Measurements from ENCODE around the gene ANK2. TPM values are rescaled to one million over a fixed set of nuclear protein-coding genes. Genes with fewer than 3 reads are reported as not detected.

The ANK2 gene
- polyA plus RNA-seq, 10 donors: 167 to 356 (median 248) TPM

GRCh38 chr4:113288257-113288656 is 238.8 kb downstream of the ANK2 start:
- no peak for DNase-seq

DNA sequence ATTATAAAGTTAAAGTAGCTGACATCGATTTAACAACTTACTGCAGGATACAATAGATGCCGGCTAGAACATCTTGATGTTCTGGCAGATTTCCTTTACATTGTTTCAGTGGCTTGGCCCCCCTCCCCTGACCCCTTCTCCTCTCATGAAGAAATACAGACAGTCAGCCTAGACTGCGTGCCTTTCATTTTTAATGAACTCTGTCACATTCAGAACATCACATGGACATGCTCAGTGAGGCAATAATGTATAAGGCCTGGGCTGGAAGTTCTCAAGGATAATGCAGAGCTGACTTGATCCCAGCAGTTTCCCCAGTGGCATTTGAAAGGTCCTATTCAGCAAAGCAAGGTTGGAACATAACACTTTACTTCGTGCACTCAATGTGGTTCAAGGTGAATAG is 239.2 kb downstream of the ANK2 start:
- DNase-seq: peak in 1 of 3 donors; percentile 37

DNA sequence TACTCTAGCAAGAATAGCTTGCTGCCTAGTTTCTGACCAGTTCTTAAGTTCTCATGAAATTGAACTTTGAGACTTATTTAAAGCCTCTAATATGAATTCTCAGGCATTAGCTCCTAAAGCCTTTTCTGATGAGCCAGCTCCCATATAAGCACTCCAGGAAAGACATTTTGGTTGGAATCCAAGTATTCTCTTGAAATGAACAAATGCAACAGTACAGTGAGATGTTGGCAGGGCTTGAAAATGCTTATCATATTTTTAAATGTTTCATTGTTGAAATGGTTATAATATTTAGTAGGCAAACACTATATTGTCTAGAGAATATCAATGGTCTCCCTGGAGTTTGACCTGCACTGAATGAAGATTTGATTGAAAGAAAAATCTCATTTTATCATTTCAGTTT is 240.3 kb downstream of the ANK2 start:
- DNase-seq: peak in 1 of 3 donors; percentile 59

GRCh38 chr4:113290666-113291065 is 241.2 kb downstream of the ANK2 start:
- DNase-seq: no peak

DNA sequence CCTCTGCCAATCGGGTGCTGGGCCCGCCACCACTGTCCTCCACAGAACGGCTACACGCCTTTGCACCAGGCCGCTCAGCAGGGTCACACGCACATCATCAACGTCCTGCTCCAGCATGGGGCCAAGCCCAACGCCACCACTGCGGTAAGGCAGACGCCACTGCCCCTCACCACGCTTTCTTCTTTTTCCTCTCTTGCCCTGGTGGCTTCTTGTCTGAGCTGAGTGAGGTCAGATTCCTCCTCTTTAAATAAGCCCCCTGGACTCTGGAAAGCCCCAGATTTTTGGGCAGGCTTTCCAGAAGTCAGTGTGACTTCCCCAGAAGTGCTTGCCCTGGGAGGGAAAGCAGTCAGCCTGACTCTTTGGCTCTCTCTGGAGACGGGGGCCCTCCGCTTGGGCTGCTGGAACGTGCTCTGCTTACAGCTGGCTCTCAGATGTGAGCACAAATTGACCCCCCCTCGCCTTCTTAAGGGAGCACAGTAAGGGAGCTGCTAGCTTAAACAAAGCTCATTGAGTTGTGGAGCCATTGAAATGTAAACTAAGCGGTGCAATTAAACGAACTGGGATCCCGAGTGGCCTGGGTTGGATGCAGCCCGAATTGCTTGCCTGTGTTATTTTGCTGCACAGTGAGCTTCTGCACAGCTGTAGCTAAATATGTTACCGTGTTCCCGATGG is 243.1 kb downstream of the ANK2 start:
- peak in 2 of 3 donors; percentile 77 to 93 for DNase-seq

DNA sequence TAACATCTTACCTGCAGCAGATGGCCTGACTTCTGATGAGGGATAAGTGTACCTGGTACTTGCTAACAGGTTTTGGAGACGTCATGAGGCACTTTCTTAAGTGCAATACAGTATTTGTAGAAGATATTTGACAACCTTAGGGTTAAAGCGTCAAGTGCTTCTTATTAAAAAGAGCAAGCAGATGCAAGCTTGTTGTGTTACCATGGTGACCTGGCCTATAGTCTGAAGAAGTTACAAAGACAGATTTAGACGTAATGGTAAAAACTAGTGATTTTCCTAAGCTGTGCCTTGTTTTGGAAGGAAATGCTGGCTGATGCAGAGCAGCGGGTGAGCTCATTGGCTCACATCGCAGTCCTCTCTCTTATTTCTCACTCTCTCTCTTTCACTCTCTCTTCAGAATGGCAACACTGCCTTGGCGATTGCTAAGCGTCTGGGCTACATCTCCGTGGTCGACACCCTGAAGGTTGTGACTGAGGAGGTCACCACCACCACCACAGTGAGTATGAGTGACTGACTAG is 243.6 kb downstream of the ANK2 start:
- peak; percentile 82 to 96 (median 92) for DNase-seq

GRCh38 chr4:113293674-113294073 is 244.2 kb downstream of the ANK2 start:
- peak in 1 of 3 donors; percentile 75 for DNase-seq

DNA sequence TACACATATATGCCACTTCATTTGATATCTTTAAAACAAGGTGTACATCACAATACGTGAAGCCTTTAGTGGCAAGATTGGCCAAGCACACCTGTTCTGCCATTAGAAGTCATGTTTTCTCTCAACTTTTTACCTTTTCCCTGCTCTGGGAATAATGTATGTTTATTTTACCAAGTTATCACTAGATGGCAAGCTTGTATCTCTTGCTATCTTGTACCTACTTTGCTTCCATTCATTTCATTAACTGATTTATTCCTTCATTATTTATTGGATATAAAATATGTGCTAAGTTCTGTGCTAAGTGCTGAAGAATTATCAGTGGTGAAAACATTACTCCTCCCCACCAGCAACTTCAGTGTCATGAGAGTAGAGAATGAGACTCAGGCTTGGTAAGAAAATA is 245.5 kb downstream of the ANK2 start:
- peak in 1 of 3 donors; percentile 45 for DNase-seq

GRCh38 chr4:113300471-113300928 is 251.0 kb downstream of the ANK2 start:
- peak; percentile 83 to 91 (median 83) for DNase-seq

DNA sequence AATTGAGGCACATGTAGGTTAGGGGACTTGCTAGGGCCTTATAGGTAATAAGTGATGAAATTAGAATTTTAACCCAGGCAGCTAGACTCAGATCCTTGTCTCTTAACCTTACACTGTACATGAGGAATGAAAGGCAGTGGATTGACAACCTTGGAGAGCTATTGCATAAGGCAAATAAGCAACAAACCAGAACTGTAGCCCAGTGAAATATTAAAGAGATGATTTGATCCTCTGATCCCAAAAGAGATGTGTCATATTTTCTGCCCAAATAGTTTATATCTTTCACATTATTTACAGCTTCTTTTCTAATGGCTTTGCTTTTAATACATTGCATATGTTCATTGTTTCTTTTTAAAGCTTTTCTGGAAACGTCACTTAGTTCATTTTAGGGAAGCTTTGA is 252.6 kb downstream of the ANK2 start:
- DNase-seq: peak in 2 of 3 donors; percentile 46 to 67

DNA sequence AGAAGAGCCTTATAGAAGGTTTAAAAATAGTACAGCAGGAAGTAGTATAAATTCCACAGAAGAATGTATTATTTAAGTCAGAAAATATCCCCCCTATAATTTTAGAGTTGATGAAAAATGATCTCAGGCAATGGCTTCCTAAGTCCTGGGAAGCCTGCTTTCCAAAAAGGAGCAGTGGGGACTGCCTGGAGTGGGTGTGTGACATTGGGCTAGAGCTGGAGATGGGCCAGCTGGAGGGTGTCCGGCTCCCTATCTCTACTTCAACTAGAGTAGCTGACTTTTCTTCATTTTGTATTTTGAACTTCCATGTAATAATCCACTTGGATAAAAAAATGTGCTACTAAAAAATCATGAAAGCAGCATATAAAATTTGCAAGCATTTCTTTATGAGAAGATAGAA is 253.9 kb downstream of the ANK2 start:
- peak in 1 of 3 donors; percentile 32 for DNase-seq

- no peak for DNase-seq
Measured at GRCh38 chr4:113311047-113311446, 261.6 kb downstream of the ANK2 start.

- no peak for DNase-seq
Measured at GRCh38 chr4:113312529-113312928, 263.1 kb downstream of the ANK2 start.

DNA sequence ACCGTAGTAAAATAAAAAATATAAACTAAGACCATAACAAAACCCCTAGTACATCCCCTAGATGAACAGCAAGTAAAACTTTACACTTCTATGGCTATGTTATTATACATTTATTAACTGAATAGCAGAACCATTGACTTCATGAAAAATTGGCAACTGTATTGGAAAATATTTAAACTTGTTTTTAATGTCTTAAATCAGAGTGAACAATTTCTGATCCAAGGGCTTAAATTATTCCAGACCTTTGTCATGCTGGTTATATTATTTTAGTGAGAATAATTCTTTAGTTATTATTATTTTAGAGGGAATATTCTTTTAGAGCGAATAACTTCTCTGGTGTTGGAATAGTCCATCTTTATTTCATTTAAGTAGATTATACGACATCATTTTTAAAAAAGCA is 265.0 kb downstream of the ANK2 start:
- DNase-seq: peak in 1 of 3 donors; percentile 43

DNA sequence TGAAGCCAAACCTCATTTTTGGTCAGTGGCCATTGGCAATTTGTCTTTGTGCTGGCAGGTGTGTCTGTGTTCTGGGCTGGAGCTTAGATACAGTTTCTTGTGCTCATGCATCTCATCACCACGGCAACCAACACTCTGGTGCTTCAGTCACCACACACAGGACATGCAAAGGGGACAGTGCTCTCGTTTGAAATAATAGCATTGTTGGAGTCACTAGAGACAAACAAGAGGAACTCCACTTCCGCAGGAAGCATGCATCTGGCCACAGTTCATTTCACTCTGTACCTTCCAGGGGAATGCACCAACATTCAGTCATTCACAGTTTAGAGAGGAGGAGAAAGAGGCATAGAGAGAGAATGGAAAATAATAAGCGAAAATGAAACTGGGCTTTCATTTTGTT is 267.4 kb downstream of the ANK2 start:
- peak; percentile 36 to 86 (median 81) for DNase-seq

DNA sequence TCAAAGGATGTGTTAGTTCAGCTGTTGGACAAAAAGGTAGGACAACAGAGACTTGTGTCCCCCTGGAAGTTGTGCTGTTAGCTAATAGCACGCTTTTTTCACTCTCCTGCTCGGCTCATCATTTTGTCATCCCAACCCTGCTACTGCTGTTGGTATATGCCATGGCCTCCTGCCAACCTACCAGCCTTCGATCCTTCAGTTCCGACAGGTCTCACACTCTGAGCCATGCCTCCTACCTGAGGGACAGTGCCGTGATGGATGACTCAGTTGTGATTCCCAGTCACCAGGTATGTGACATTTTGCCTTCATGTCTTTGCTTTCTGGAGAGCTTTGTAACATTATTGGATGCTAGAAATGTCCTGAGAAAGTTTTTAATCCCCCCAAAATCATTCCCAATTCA is 268.1 kb downstream of the ANK2 start:
- DNase-seq: no peak

DNA sequence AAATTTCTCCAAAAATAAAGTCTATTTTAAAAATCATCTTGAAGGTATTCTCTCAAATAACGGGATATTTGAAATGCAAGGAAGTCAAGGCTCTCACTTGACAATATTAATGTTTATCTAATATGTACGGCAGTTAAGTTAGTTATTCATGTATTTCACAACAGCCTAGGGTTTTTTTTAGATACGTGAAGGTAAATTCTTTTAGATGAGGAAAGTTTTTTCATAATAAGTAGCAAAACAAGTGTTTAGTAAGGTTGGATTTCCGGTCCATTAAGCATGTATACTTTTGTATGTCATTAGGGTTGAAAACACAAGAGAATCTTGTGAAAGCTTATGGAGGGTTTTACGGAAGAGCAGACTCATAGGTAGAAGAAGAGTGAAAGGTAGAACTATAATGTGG is 273.3 kb downstream of the ANK2 start:
- DNase-seq: no peak

DNA sequence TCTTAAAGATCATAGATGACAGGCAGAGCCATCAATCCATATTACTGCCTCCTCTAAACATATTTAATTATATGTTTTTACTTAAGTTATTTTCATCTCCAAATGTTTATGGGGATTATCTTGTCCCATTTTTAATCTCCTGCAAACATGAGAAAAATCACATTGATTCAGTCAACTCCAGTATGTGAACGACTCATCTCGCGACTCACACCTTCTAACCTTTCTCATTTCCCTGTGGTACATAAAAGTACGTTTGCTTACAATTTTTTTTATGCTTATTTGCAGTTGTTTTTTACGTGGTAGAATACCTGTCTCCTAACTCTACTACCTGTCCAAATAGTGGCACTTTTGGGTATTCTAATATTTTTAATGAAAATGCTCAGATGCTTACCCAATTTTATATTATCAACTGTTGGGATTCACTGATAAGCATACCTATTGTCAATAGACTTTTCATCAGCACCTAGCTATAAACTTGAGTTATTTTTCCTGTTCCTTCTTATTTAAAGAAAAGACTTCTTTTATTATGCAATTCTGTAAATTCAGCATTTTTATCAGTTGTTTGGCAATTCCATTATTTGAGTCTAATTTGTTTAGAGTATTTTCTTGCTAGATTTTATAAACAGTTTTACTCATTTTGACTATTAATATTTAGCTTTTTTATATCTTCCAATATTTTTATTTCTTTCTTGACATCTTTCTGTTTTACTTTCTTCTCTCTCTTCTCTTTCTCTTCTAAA is 276.6 kb downstream of the ANK2 start:
- no peak for DNase-seq

DNA sequence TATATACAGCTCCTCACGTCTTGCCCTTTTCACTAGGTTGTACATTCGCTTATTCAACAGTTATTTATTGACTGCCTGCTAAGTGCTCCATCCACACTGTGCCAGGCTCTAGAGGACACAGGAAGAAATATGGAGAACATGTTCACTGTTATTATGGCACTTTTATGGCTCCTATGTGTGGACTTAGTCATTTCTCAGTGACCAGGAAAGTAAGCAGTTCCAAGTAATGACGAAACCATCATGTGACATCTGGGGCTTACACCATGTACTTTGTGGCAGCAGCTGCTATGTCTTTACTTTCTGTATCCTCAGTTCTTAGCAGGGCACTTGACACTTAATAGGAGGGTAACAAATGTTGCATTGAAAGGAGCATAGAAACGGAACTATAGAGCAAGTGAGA is 278.0 kb downstream of the ANK2 start:
- DNase-seq: no peak

DNA sequence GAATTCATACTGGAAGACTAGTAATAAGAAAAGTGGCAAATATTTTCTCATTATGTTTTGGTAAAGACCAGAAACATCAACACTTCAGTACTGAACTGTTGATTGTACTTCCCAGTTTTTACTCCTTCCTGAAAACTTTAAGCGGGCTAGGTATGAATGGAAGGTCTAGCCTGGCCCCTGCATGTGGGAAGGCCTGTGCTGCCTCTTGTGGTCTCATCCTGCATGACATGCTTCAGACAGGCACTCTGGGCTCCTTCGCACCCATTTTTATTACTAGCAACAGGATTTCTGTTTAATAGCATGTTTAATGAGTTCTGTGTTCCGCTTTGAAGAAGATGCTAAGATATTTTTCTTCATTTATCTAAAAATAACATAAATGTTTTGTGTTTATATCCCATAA is 279.1 kb downstream of the ANK2 start:
- DNase-seq: no peak

GRCh38 chr4:113330200-113330599 is 280.7 kb downstream of the ANK2 start:
- DNase-seq: no peak

DNA sequence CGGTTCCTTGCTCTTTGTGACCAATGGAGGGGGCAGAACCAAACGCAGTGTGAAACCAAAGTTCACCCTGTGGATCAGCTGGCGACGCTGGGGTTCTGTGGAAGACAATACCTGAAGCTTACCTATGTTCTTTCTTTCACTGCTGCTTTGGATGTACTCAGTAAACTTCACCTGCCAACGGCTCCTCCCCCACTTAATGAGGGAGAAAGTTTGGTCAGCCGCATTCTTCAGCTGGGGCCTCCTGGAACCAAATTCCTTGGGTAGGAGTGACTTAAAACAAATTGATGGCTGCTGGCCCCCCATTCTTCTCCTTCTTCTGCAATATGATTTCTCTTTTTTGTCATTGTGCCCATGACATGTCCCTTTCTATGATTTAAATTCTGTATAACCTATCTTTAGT is 282.4 kb downstream of the ANK2 start:
- DNase-seq: no peak

- no peak for DNase-seq
Measured at GRCh38 chr4:113332701-113333100, 283.2 kb downstream of the ANK2 start.
